Central memory CD4-positive, alpha-beta T cell (primary cell): ENCODE data around the gene CDC42EP1.
"Not testable (repeated sequence)": the region's sequence is repeated elsewhere in the genome, so short reads cannot be mapped to it uniquely, and the experiment has no call there.

Experiments
- DNase-seq: peaks from one replicate; pipeline ENCODE4 v3.0.0; 2022
- total RNA-seq, 3 experiments: gene quantifications; one replicate each; lab custom pipeline; 2026; lab: John Stamatoyannopoulos, UW

Gene CDC42EP1, protein sequence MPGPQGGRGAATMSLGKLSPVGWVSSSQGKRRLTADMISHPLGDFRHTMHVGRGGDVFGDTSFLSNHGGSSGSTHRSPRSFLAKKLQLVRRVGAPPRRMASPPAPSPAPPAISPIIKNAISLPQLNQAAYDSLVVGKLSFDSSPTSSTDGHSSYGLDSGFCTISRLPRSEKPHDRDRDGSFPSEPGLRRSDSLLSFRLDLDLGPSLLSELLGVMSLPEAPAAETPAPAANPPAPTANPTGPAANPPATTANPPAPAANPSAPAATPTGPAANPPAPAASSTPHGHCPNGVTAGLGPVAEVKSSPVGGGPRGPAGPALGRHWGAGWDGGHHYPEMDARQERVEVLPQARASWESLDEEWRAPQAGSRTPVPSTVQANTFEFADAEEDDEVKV
- total RNA-seq: 0 to 0.05 (median 0.04) reads per million in 3 experiments

DNA sequence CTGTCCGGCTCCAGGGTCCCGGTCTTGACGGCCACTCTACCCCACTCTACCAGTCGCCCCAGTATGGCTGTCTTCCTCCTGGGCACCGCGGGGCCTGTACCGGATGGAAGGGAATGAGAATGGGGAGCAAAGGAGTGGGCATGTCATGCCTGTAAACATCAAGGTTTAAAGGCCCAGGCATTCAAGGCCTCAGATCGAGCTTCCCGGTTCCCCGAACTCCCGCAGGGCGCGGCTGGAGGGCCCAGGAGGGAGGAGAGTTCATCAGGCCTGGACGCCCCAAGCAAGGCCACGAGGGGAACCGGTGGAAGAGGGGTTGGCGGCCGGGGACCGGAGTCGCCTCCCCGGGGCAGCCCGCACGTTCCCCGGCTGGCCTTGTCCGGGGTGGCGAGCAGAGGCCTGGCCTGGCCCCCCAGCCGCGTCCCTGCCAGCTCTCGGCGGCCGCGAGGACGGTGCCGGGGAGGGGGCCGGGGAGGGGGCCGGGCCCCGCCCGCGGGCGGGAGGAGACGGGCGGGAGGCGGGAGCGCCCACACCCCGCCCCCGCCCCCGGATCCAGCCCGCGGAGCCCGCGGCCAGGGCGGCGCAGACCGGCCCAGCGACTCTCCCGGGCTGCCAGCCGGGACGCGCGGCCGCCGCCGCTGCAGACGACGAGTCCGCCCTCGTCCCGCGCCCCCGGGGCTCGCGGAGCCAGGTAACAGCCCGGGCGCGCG is at the start of gene CDC42EP1:
CDC42EP1 (plus strand) TSS at position 580 of the 707 bp plus-strand sequence. CDS start 5,870 bp downstream, outside the sequence.
- DNase-seq: no peak

DNA sequence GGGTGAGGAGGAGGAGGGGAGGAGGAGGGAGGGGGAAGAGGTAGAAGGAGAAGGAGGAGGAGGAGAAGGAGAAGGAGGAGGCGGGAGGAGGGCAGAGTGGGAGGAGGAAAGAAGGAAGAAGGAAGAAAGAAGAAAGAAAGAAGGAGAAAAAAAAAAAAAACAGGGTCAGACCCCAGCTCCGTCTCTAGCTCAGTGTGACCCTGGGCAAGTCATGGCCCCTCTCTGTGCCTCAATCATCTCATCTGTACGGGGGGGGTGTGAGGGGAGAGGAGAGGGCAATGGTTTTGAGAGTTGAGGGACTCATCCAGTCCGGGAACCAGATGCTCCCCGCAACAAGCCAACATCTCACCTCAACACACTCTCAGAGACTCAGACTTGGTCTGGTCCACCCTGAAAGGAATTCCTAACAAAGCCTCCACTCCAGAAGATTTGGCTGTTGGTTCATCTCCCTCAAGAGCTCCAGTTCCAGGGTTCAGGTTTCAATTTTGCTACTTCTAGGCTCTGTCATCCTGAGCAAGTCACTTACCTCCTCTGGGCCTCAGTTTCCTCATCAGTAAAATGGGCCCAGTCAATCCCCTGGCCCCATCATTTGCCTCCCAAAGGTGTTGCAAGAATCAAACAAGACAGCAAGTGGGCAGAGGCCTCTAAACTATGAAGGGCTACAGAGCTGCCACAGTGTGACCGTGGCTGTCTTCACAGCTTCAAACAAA is 48.7 kb upstream of the CDC42EP1 start:
- no peak for DNase-seq

DNA sequence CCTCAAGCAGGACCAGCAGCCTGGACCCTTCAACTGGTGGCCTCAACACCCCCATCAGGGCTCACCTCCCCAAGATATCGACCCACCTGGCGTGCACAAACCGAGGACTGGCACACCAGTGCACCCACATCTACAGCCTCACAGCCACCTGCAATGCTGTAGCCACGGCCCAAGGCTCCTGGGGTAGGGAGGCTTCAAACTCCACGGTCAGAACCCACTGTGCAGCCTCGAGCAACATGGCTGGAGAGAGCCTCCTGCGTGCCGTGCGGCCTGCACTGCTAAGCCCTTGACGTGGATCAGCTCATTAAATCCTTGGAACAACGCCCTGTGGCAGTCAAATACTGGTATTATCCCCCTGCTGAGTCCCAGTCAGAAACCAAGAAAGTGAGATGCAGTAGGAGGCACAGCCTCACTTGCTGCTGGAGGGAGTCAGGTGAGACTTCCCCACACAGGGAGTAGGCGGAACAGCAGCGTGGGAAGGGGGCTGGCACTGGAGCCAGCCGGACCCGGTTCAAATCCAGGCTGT is 45.7 kb upstream of the CDC42EP1 start:
- no peak for DNase-seq

GRCh38 chr22:37515901-37516300 is 44.4 kb upstream of the CDC42EP1 start:
- DNase-seq: no peak

DNA sequence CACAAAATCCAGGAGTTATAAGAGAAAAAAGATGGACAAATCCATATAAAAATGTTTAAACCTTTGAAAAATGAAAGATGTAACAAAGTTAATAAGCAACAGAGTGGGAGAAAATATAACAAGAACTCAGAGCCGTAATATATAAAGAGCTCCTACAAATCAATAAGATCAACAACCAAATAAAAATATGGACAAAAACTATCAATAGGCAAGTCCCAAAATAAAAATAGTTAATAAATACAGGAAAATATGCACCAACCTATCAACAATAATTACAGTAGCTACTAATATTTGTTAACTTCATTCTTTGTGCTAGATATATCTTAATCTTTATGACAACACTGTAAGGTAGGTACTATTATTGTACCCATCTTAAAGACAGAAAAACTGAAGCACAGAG is 43.8 kb upstream of the CDC42EP1 start:
- no peak for DNase-seq

- no peak for DNase-seq
These were observed 42.3 kb upstream of the CDC42EP1 start for GRCh38 chr22:37517826-37518450.

- DNase-seq: no peak
These were observed 41.6 kb upstream of the CDC42EP1 start for GRCh38 chr22:37518509-37519267.

DNA sequence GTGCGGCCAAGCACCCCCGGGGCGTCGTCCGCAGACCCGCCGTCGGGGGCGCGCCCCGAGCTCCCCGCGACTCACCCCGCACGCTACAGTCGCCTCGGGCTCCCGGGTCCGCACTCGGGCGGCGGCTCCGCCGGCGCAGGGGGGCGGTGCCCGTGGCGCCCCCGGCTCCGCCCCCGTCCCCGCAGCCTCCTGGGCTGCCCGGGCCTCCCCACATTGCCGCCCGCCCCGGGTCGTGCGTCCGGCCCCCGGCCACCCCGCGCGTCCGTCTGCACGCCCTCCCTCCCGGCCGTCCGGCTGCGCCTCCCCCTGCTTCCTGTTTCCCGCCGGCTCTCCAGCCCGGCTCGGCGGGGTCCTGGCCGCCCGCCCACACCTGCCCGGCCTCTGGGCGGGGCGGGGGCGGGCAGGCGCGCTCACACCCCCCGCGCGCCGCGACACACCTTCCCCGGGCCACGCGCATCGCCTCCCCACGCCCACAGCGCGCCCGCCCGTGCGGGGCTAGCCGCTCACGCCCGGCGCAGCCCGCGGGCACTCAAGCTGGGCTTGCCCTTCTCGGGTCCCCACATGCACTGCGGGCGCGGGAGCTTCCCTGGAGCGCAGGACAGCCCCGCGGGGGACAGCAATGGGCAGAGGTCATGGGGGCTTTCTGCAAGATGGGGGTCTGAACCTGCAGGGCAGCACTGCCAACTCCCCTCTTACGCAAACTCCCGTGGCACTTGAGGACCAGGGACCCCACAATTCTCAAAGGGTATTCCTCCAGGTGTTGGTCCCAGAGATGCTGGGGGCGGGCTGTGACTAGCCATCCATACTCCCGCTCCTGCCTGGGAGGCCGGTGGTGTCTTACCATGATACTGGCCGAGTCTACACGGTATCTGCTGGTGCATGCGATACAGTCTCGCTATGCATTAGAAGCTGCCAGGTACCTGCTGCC is 40.7 kb upstream of the CDC42EP1 start, which contains the start of gene CARD10:
CARD10 (minus strand) TSS at position 148 of the 928 bp plus-strand sequence. CDS start 215 bp downstream, outside the sequence.
- no peak for DNase-seq

DNA sequence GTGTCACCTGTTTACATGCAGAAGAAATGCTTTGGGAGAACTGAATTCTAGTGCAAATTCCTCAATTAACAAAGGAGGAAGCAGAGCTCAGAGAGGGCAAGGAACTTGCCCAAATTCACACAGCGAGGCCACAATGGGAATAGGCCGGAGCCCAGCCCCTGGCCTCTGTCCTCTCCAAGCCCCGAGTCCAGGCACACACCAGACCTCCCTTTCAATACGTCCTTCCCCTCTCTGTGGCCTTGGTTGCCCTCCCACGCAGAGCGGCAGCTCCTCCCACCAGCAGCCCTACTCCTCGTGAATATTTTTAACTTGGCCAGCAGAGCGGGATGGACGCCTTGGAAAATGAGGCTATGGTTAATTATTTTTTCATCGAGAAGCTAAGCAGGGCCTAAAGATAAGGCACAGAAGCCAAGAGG is 39.5 kb upstream of the CDC42EP1 start:
- no peak for DNase-seq

- DNase-seq: no peak
These were observed 39.0 kb upstream of the CDC42EP1 start for GRCh38 chr22:37521236-37521739.

- no peak for DNase-seq
These were observed 37.8 kb upstream of the CDC42EP1 start for GRCh38 chr22:37522482-37522881.

- no peak for DNase-seq
These were observed 35.1 kb upstream of the CDC42EP1 start for GRCh38 chr22:37525073-37525745.

DNA sequence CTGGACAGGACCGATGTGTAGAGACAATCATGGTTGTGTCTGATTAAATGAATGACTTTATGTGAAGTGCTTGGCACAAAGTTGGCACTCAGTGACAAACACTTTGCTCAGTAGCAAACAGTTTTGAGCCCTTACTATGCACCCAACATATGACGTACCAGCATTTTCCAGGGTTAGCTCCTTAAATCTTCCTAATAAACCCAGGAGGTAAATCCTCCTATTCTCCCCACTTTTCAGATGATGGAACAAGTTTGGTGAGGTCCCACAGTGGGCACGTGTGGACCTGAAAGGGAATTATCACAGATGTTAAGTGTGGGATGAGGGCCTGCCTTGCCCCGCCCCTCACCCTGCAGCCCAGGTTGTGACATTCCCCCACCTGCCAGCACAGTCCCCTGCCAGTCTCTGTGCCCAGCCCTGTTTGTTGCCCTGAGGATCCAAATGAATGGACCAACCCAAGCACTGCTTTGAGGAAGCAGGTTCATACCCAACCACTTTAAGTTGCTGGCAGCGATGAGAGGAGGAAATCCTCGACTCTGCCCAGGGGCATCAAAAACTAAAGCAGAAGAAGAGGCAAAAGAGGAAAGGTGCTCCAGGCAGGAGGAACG is 34.4 kb upstream of the CDC42EP1 start:
- no peak for DNase-seq

DNA sequence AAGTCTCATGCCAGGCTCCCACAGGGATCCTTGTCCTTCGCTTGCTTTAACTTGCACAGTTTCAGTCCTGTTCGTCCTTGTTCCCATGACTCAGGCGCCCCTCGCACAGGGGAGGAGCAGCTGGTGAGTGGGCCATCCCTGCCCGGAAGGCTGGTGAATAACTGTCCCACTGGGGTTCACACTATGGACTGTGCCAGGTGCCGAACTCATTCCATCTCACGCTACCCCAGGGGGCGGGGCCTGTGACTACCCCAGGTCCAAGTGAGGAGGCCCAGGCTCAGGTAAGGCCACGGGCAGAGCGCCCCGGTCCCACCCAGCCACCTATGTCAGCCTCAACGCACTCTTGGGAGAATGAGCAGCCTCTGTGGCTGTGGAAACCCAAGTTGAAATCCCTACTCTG is 33.9 kb upstream of the CDC42EP1 start:
- DNase-seq: no peak

DNA sequence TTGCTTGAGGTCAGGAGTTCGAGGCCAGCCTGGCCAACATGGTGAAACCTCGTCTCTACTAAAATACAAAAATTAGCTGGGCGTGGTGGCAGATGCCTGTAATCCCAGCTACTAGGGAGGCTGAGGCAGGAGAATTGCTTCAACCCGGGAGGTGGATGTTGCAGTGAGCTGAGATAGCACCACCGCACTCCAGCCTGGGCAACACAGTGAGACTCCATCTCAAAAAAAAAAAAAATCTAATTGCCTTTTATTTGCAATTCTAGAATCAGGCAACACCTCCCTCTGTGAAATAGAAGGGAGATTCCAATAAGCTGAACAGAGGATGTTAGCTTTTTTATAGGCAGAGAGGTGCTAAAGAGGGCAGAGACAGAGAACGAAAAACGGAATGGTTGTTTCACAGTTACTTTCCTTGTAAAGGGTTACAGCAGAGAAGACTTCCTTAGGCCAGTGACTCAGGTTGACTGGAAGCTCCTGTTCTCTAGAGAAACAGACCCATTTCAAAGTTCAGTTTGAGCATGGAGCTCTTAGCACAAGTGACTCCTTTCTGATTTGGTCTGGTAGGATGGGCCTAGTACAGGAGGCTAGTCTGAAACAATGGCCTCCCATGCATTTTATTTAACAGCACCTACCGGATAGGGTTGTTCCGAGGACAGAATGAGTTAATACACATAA is 33.1 kb upstream of the CDC42EP1 start:
- not testable (repeated sequence) for DNase-seq

- DNase-seq: not testable (repeated sequence)
These were observed 32.3 kb upstream of the CDC42EP1 start for GRCh38 chr22:37527952-37528351.

- DNase-seq: no peak
These were observed 30.5 kb upstream of the CDC42EP1 start for GRCh38 chr22:37529652-37530345.

DNA sequence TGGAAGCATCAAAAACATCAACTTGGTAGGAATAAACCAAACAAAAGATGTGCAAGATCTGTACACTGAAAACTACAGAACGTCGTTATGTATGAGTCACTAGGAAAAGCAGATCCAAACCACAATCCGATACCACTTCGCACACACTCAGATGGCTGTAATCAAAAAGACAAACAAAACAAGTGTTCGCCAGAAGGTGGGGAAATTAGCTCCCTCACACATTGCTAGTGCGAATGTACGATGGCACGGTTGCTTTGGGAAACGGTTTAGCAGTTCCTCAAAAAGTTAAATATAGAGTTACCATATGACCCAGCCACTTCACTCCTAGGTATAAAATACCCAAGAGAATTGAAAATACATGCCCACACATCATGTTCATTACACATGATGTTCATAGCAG is 26.3 kb upstream of the CDC42EP1 start:
- no peak for DNase-seq
